Fibroblast of skin of right biceps (primary cell): Measurements from ENCODE around the gene ABLIM2.

Experiments
- DNase-seq: peaks from one replicate; pipeline ENCODE4 v3.0.0-alpha.2; 2013

The ABLIM2 gene

GRCh38 chr4:7917669-7918068 is 240.9 kb downstream of the ABLIM2 start:
- no peak for DNase-seq

GRCh38 chr4:7915875-7916242 is 242.8 kb downstream of the ABLIM2 start:
- no peak for DNase-seq
